ENCODE results near the gene COA8.

GRCh38 chr14:103544388-103545218 is 18.2 kb upstream of the COA8 start:
- TF ChIP-seq CTCF (IDR thresholded peaks at IDR 0.05; ENCODE audit: insufficient read depth, low read length) (no peak), POLR2AphosphoS5 (IDR thresholded peaks at IDR 0.05; ENCODE audit: low read depth) (no peak), SPI1 (IDR thresholded peaks at IDR 0.05; ENCODE audit: borderline replicate concordance, low read depth) (no peak)
